GM12878 (cell line): ENCODE data around the gene SNRNP25.

Source experiments
- CREM ChIP-seq: IDR thresholded peaks from 2 replicates; pipeline ENCODE4 v1.6.1; 2014; ENCODE audit warnings: antibody characterized with exemption, low read depth
- JUND ChIP-seq: IDR thresholded peaks from 2 replicates; pipeline ENCODE4 v1.6.1; 2012; ENCODE audit warnings: low read depth, mild to moderate bottlenecking, low read length, improper control_type of control experiment, moderate library complexity
- KDM1A ChIP-seq: fragments of 200-600 bp; sonication (generic); IDR thresholded peaks from 2 replicates; pipeline ENCODE4 v1.6.1; 2016; ENCODE audit warnings: borderline replicate concordance
- NFIC ChIP-seq: IDR thresholded peaks from 2 replicates; pipeline ENCODE4 v1.6.1; 2012; ENCODE audit warnings: low read depth, mild to moderate bottlenecking, inconsistent platforms, low read length, moderate library complexity
- RBBP5 ChIP-seq: fragments of 200-600 bp; sonication (generic); conservative IDR thresholded peaks from 2 replicates; pipeline ENCODE4 v1.6.1; 2016
- TF ChIP-seq, protein P1 (sequence below), 3 experiments: IDR thresholded peaks in 2 of 3; conservative IDR thresholded peaks in 1 of 3; 2 replicates each; pipeline ENCODE4 v1.5.1; 2011; ENCODE audit warnings: low read depth in 3 of 3, low read length in 3 of 3, mild to moderate bottlenecking in 3 of 3, control low read depth in 2 of 3, moderate library complexity in 2 of 3, inconsistent platforms in 1 of 3, mixed read lengths in 1 of 3; ENCODE audit not compliant: control insufficient read depth in 2 of 3, insufficient read depth in 1 of 3; ENCODE audit errors: extremely low read depth in 1 of 3
- TF ChIP-seq, protein P2 (sequence below): IDR thresholded peaks from 2 replicates; pipeline ENCODE4 v1.6.1; 2012; ENCODE audit warnings: mild to moderate bottlenecking, low read depth, low read length
- TF ChIP-seq, protein P3 (sequence below): IDR thresholded peaks from 2 replicates; pipeline ENCODE4 v1.6.1; 2012; ENCODE audit warnings: low read depth, low read length, improper control_type of control experiment
- TF ChIP-seq, protein P4 (sequence below): IDR thresholded peaks from 2 replicates; pipeline ENCODE4 v1.6.1; 2012; ENCODE audit warnings: low read depth, low read length, improper control_type of control experiment

DNA sequence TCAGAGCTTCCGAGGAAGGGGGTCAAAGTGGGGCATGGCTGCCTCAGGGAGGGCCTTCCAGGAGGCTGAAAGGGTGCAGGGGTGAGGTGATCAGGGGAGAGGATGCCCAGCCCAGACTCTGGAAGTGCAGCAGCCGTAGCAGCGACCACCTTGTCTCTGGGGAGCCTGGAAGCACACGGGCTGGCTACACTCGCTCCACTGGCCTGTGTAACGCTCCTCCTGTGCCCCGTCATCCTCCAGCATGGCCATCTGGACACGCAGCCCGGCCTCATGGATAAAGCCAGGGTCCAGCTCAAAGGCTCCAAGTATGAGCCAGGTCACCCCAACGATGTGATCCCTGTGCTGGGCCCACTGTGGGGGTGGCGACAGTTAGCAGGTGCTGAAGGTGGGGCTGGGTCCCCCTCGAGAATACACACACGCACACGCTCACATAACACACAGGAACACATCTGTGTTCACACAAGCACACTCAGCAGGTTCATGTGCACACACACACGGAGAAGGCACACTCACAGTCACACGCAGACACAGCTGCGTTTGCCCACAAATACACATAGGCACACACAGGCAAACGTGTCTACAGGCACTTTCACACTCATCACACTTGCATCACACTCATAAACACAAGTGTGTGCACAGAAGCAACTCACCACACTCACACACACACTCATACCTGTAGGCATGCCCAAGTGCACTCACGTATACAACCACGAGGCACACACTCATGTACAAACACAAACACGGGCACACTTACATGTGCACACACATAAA, 19.6 kb upstream of the SNRNP25 start:
- TF ChIP-seq, protein P1, sequence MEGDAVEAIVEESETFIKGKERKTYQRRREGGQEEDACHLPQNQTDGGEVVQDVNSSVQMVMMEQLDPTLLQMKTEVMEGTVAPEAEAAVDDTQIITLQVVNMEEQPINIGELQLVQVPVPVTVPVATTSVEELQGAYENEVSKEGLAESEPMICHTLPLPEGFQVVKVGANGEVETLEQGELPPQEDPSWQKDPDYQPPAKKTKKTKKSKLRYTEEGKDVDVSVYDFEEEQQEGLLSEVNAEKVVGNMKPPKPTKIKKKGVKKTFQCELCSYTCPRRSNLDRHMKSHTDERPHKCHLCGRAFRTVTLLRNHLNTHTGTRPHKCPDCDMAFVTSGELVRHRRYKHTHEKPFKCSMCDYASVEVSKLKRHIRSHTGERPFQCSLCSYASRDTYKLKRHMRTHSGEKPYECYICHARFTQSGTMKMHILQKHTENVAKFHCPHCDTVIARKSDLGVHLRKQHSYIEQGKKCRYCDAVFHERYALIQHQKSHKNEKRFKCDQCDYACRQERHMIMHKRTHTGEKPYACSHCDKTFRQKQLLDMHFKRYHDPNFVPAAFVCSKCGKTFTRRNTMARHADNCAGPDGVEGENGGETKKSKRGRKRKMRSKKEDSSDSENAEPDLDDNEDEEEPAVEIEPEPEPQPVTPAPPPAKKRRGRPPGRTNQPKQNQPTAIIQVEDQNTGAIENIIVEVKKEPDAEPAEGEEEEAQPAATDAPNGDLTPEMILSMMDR (IDR thresholded peaks at IDR 0.05 in 2 of 3, conservative IDR thresholded peaks at IDR 0.05 in 1 of 3; ENCODE audit: control insufficient read depth in 2 of 3, extremely low read depth in 1 of 3, insufficient read depth in 1 of 3, low read depth in 3 of 3, low read length in 3 of 3), result no peak
- TF ChIP-seq KDM1A (no peak), RBBP5 (no peak), NFIC (no peak), CREM (no peak), JUND (no peak)
- TF ChIP-seq, protein P2, sequence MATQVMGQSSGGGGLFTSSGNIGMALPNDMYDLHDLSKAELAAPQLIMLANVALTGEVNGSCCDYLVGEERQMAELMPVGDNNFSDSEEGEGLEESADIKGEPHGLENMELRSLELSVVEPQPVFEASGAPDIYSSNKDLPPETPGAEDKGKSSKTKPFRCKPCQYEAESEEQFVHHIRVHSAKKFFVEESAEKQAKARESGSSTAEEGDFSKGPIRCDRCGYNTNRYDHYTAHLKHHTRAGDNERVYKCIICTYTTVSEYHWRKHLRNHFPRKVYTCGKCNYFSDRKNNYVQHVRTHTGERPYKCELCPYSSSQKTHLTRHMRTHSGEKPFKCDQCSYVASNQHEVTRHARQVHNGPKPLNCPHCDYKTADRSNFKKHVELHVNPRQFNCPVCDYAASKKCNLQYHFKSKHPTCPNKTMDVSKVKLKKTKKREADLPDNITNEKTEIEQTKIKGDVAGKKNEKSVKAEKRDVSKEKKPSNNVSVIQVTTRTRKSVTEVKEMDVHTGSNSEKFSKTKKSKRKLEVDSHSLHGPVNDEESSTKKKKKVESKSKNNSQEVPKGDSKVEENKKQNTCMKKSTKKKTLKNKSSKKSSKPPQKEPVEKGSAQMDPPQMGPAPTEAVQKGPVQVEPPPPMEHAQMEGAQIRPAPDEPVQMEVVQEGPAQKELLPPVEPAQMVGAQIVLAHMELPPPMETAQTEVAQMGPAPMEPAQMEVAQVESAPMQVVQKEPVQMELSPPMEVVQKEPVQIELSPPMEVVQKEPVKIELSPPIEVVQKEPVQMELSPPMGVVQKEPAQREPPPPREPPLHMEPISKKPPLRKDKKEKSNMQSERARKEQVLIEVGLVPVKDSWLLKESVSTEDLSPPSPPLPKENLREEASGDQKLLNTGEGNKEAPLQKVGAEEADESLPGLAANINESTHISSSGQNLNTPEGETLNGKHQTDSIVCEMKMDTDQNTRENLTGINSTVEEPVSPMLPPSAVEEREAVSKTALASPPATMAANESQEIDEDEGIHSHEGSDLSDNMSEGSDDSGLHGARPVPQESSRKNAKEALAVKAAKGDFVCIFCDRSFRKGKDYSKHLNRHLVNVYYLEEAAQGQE, result no peak
- TF ChIP-seq, protein P3, sequence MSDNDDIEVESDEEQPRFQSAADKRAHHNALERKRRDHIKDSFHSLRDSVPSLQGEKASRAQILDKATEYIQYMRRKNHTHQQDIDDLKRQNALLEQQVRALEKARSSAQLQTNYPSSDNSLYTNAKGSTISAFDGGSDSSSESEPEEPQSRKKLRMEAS, result no peak
- TF ChIP-seq, protein P4, sequence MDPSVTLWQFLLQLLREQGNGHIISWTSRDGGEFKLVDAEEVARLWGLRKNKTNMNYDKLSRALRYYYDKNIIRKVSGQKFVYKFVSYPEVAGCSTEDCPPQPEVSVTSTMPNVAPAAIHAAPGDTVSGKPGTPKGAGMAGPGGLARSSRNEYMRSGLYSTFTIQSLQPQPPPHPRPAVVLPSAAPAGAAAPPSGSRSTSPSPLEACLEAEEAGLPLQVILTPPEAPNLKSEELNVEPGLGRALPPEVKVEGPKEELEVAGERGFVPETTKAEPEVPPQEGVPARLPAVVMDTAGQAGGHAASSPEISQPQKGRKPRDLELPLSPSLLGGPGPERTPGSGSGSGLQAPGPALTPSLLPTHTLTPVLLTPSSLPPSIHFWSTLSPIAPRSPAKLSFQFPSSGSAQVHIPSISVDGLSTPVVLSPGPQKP, result no peak
